GM18951 (cell line): ENCODE measurements around the gene TMCC1.

Experiments used
- POLR2A ChIP-seq: IDR thresholded peaks from 4 replicates; pipeline ENCODE4 v1.6.1; 2011; ENCODE audit warnings: mild to moderate bottlenecking; ENCODE audit not compliant: insufficient read length, insufficient read depth; ENCODE audit errors: extremely low read depth
- in situ Hi-C: fragments of 300-500 bp; cut with MboI; formaldehyde crosslinking; loops from one replicate; pipeline ENCODE4 v1.12.0; 2022; ENCODE audit warnings: low sequenced_read_pairs, mixed read lengths, inconsistent platforms; ENCODE audit not compliant: unreplicated experiment

TMCC1 gene

DNA sequence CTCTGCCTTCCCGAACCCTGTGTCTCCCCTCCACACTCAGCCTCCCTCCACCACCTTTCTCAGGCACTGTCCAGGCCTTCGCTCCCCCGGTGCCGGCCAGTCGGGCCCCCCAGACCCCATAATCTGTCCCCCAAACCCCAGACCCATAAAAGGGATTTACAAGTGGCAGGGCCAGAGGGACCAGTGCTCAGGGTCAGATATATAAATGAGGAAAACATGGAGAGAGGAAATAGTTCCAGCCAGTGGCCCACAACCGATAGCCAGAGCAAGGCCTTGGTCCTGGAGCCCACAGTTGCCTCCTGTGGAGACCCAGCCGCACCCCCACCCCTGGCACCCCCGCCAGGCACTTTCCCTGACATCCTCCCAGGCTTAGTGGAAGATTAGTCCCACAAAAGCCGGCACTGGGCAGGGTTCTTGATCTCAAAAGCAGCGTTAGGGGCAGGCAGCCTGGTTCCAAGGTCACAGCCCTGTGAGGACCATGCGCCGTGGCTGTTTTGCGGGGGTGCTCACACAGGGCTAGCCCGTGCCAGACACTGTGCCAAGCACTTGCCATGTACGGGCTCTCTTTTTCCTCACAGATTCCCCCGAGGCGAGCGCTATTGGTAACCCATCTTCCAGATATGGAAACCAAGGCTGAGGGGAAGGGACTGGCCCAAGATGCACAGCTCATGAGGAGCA, 286.0 kb downstream of the TMCC1 start:
- in situ Hi-C loops, result no loop called here
- no peak for TF ChIP-seq POLR2A

- TF ChIP-seq POLR2A, result no peak
- in situ Hi-C loops, result no loop called here
These were observed 286.7 kb downstream of the TMCC1 start, which contains the start of gene PLXND1 for GRCh38 chr3:129606636-129607390. TSS of gene PLXND1 (minus strand) at chr3:129606676. CDS start at chr3:129606639, 37 bp downstream.

GRCh38 chr3:129605922-129606635, 287.4 kb downstream of the TMCC1 start:
- in situ Hi-C loops, result no loop called here

GRCh38 chr3:129605203-129605921, 288.1 kb downstream of the TMCC1 start:
- in situ Hi-C loops, result no loop called here
- no peak for TF ChIP-seq POLR2A

More at GRCh38 chr3:129605922-129606635, 287.4 kb downstream of the TMCC1 start:
- no peak for TF ChIP-seq POLR2A

DNA sequence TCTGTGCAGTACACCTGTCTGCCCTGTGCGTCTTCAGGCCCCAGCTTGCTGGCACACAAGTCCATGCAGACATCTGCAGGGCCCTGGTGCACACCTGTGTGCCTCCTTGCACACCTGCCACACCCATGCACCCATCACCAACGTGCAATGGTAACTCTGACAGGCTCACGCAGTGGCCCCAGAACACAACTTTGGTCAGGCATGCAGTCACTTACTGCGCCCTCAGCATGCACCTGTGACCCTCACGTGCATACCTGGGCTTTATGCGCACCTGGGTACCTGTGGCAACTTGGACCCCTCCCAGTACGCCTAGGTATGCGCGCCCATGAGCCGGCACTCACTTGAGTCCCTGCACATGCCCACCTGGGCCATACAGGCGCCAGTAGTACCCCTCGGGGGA, 288.7 kb downstream of the TMCC1 start:
- in situ Hi-C loops, result no loop called here

GRCh38 chr3:129603991-129604749, 289.3 kb downstream of the TMCC1 start:
- in situ Hi-C loops, result no loop called here
- TF ChIP-seq POLR2A, result no peak

More for the DNA sequence above, 288.7 kb downstream of the TMCC1 start:
- TF ChIP-seq POLR2A, result no peak

DNA sequence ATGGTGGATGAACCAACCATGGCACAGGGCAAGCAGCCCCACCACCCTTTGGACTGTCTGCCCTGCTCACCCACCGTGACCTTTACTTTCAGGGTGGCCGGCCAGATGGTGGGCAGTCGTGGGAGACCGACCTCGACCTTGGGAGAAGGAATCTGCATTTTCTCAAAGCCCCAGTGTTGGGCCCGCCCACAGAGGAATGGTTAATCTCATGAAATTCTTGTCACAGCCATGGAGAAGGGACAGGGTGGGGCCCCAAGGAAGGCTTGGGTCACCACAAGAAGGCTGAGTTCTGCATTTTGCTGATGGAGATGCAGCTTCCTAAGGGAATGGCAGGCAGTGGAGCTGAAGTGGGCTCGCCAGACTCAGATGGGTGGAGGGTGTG, 290.0 kb downstream of the TMCC1 start:
- in situ Hi-C loops, result no loop called here
- no peak for TF ChIP-seq POLR2A

DNA sequence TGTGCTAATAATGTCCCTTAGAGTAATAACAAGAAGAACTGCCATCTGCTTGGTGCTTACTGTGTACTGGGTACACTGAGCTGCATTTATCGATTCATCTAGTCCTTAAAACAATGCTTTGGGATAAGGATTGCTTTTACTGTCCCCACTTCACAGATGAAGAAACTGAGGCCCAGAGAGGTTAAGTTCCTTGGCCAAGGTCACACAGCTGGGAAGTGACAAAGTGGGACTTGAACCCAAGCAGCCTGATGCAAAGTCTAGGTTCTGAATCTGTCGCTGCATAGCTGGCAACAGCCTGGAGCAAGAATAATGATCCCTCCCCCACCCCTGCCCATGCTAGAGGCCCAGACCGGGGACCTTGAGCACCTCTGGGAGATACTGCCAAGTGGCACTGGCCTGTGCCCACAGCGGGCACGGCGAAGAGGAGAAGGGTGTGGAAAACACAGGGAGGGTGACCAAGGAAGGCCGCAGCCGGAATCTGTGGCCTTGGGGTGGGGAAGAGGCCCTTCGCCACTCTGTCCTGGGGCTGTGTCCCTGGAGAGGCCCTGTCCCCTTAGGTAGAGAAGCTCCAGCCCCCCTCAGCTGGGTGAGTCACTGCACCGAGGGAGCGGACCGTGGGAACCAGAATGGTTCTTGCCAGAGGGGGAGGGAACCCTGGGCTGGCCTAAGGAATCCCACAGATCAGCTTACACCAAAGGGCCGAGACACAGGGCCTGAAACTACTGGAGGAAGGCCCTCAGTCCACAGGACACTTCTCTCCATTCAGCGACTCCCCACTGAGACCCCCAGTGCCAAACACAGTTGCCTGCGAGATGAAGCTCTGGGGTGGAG, 290.6 kb downstream of the TMCC1 start:
- no peak for TF ChIP-seq POLR2A
- in situ Hi-C loops, result no loop called here

- in situ Hi-C loops, result no loop called here
- TF ChIP-seq POLR2A, result no peak
These were observed 291.2 kb downstream of the TMCC1 start for GRCh38 chr3:129602309-129602708.

- no peak for TF ChIP-seq POLR2A
- in situ Hi-C loops, result no loop called here
These were observed 291.8 kb downstream of the TMCC1 start for GRCh38 chr3:129601713-129602112.

DNA sequence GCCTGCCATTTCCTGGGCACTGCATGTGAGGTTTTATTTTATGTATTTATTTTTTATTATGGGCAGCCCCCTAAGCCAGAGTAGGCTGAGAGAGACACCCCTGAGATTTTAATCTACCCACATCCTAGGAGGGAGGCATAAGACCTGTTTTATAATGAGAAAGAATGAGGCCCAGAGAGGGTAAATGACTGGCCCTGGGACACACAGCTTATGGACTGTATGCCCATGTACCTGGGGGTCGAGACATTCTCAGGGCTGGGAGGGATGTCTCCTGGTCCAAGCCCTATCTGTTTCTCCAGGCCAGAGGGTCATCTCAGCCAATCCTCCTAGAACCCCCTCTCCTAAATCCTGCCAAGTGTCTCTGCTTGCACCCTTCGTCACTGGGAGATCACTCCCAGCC, 293.2 kb downstream of the TMCC1 start:
- no peak for TF ChIP-seq POLR2A
- in situ Hi-C loops, result no loop called here
